ENCODE data around the gene PEX11G. TPM values are rescaled to one million over a fixed set of nuclear protein-coding genes. Genes with fewer than 3 reads are reported as not detected.
"Not testable (repeated sequence)": the region's sequence is repeated elsewhere in the genome, so short reads cannot be mapped to it uniquely, and the experiment has no call there.

The PEX11G gene
- total RNA-seq, 2 experiments from 2014 or later = 0.58 to 1.9 TPM

DNA sequence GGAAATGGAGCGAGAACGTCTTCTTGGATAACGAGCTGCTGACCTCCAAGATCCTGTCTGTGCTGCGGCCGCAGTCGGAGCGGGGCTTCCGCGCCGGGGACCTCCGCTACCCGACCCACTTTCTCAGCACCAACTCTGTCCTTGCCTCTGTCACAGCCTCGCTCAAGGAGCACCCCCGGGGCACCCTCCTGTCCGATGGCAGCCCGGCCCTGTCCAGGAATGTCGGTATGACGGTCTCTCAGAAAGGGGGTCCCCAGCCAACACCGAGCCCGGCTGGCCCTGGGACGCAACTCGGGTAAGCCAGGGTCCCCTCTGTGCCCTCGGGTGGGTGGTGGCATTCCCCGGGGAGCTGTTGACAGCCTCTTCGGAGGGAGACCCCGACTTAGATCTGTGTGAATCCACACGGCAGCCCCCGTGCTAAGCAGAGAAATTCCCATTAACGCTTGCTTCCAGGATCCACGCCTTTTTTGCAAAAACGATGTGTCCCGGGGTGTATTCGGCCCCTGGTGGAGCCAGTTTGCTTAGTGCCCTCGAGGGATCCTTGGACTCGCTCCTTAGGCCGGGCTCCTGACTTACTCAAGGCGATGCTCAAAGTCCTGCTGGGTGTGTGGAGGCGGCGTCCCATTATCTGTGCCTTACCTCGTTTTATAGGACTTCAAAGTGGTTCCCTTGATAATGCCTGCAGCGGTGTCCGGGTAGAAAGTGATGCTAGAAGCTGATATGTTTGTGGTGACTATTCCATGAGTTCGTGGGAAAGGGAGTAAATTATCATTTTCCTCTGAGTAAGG, 48.5 kb downstream of the PEX11G start:
- Mint-ChIP-seq H3K9me3 (ENCODE audit: low read depth) (no peaks in the 10 kb centered on the region), H3K4me1 (peaks cover 6% of the 10 kb centered on the region), H3K4me3 (no peak overlapping the region), H3K36me3 (peaks cover 34% of the 10 kb centered on the region), H3K27me3 (no peaks in the 10 kb centered on the region), H3K27ac (no peak overlapping the region)
- ATAC-seq = no peak
- no peak for DNase-seq
- CTCF ChIA-PET = no interaction called here

DNA sequence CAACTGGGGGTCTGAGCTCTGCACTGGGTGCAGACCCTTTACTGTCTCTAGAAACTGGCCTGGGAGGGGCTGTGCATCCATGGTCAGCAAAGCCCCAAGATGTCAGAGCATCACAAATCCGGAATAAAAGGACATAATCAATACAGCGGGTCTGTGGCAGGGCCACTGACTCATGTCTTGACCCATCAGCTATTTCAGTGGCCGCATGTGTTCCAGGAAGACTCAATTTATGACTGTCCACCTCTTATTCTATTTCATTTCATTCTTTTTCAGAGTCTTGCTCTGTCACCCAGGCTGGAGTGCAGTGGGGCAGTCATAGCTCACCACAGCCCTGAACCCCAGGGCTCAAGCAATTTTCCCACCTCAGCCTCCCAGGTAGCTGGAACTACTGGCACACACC, 53.2 kb downstream of the PEX11G start:
- H3K27me3 Mint-ChIP-seq = no peaks in the 10 kb centered on the region
- no peak for ATAC-seq
- peaks cover 7% of the 10 kb centered on the region for H3K36me3 Mint-ChIP-seq
- H3K9me3 Mint-ChIP-seq (ENCODE audit: low read depth) = no peaks in the 10 kb centered on the region
- DNase-seq = no peak
- peaks cover 11% of the 10 kb centered on the region for H3K4me1 Mint-ChIP-seq
- no peak overlapping the region for H3K27ac Mint-ChIP-seq
- CTCF ChIA-PET = no interaction called here
- H3K4me3 Mint-ChIP-seq = no peak overlapping the region

DNA sequence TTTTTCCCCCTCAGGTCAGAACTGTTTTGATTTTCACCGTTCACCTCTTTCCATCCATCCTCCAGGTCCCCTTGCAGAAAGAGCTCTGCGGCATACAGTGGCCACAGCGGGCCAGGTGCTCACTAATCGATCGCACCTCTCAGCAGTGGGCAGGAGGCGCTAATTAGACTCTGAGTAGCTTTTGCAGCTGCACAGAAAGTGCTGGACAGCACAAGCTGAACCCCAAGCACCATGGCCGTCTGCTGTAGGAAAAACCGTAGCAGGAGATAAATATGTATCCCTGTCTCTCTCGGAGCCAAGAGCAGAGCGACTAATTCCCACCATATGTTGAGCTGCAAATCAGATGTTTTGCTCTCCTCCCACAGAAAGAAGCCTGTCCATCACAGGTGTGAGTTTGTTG, 54.4 kb downstream of the PEX11G start:
- DNase-seq (no peak), ATAC-seq (no peak)
- no peak overlapping the region for H3K27ac Mint-ChIP-seq
- H3K36me3 Mint-ChIP-seq = peaks cover 6% of the 10 kb centered on the region
- H3K4me3 Mint-ChIP-seq = no peak overlapping the region
- H3K27me3 Mint-ChIP-seq = no peaks in the 10 kb centered on the region
- H3K9me3 Mint-ChIP-seq (ENCODE audit: low read depth) = no peaks in the 10 kb centered on the region
- CTCF ChIA-PET = interaction anchor here (0.5 to 1.3 kb wide), 2 partner anchors 80 to 191 kb away, joined by 3 to 4 read pairs; no protein-coding TSS in a partner anchor
- peaks cover 13% of the 10 kb centered on the region for H3K4me1 Mint-ChIP-seq

GRCh38 chr19:7433456-7433855, 55.4 kb downstream of the PEX11G start:
- not testable (repeated sequence) for ATAC-seq; H3K27me3 Mint-ChIP-seq; H3K27ac Mint-ChIP-seq; H3K4me3 Mint-ChIP-seq; DNase-seq; H3K36me3 Mint-ChIP-seq; H3K9me3 Mint-ChIP-seq (ENCODE audit: low read depth)
- H3K4me1 Mint-ChIP-seq = peaks cover 21% of the 10 kb centered on the region
- CTCF ChIA-PET = interaction anchor here (1.3 kb wide), 1 partner anchor 79 kb away, joined by 4 read pairs; no protein-coding TSS in a partner anchor

DNA sequence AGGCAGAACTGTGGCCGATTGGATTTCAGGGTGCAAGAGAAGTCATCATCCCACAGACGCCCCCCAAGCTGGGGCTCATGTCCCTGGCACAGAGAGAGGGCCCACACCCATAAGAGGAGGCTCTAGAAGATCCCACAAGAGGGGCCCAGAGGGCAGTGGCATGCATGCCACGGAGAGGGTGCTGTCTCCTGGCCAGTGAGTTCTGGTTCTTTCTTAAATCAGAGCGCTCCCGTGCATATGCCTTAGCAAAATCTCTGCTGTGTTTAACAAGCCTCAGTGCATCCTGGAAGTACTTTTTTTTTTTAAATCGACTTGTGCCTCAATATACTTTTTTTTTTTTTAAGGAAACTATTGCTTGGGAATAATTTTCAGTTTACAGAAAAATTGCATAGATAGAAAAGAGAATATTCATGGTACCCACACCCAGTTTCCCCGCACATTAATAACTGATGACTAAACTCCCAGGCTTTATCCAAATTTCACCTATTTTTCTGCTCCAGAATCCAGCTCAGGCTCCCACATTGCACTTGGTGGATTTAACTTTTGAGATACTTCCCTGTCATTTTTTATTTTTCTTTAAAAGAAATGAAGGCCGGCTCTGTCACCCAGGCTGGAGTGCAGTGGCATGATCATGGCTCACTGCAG, 59.1 kb downstream of the PEX11G start:
- CTCF ChIA-PET = no interaction called here
- no peak overlapping the region for H3K27ac Mint-ChIP-seq
- DNase-seq = no peak
- H3K4me1 Mint-ChIP-seq = peaks cover 38% of the 10 kb centered on the region
- no peak overlapping the region for H3K4me3 Mint-ChIP-seq
- no peaks in the 10 kb centered on the region for H3K9me3 Mint-ChIP-seq (ENCODE audit: low read depth)
- H3K27me3 Mint-ChIP-seq = no peaks in the 10 kb centered on the region
- no peak for ATAC-seq
- peaks cover 8% of the 10 kb centered on the region for H3K36me3 Mint-ChIP-seq

- Mint-ChIP-seq H3K36me3 (peaks cover 8% of the 10 kb centered on the region), H3K27ac (peak overlapping the region; percentile 86), H3K4me1 (peaks cover 38% of the 10 kb centered on the region), H3K4me3 (peak overlapping the region; percentile 63), H3K27me3 (no peaks in the 10 kb centered on the region), H3K9me3 (ENCODE audit: low read depth) (no peaks in the 10 kb centered on the region)
- peak; percentile 71 for ATAC-seq
- DNase-seq = peak; percentile 49
- CTCF ChIA-PET = interaction anchor here (1.3 kb wide), 1 partner anchor 327 kb away, joined by 3 read pairs; no protein-coding TSS in a partner anchor
Measured at GRCh38 chr19:7428651-7429113, 60.2 kb downstream of the PEX11G start.

GRCh38 chr19:7427944-7428343, 60.9 kb downstream of the PEX11G start:
- DNase-seq (no peak), ATAC-seq (no peak)
- H3K36me3 Mint-ChIP-seq = peaks cover 11% of the 10 kb centered on the region
- H3K27ac Mint-ChIP-seq = peak overlapping the region; percentile 86
- H3K27me3 Mint-ChIP-seq = no peaks in the 10 kb centered on the region
- CTCF ChIA-PET = interaction anchor here (1.3 kb wide), 1 partner anchor 326 kb away, joined by 3 read pairs; no protein-coding TSS in a partner anchor
- H3K4me1 Mint-ChIP-seq = peaks cover 38% of the 10 kb centered on the region
- no peaks in the 10 kb centered on the region for H3K9me3 Mint-ChIP-seq (ENCODE audit: low read depth)
- peak overlapping the region; percentile 63 for H3K4me3 Mint-ChIP-seq

GRCh38 chr19:7426986-7427385, 61.8 kb downstream of the PEX11G start:
- ATAC-seq = peak; percentile 68
- DNase-seq = peak; percentile 81
- peaks cover 16% of the 10 kb centered on the region for H3K36me3 Mint-ChIP-seq
- no peaks in the 10 kb centered on the region for H3K27me3 Mint-ChIP-seq
- peak overlapping the region; percentile 41 for H3K4me3 Mint-ChIP-seq
- peaks cover 36% of the 10 kb centered on the region for H3K4me1 Mint-ChIP-seq
- H3K27ac Mint-ChIP-seq = peak overlapping the region; percentile 86
- H3K9me3 Mint-ChIP-seq (ENCODE audit: low read depth) = no peaks in the 10 kb centered on the region
- CTCF ChIA-PET = interaction anchor here (1.1 to 1.3 kb wide), 2 partner anchors 37 to 325 kb away, joined by 3 read pairs; no protein-coding TSS in a partner anchor

Other genes with a start within 250 kb of the PEX11G start
- gene INSR, start 194.6 kb downstream of the PEX11G start, total RNA-seq = under 1 TPM; 0.20 to 0.63 TPM
- gene ARHGEF18, start 140.1 kb downstream of the PEX11G start, total RNA-seq = 10 to 100 TPM; 43.6 to 56.4 TPM
- 10 to 100 TPM in 1 of 2 experiments, 1 to 10 TPM in 1; 8.9 to 11.3 TPM for gene ZNF358, start 27.1 kb upstream of the PEX11G start, total RNA-seq
- 10 to 100 TPM; 15.8 to 20.7 TPM for gene MCOLN1, start 33.6 kb upstream of the PEX11G start, total RNA-seq
- gene PNPLA6, start 46.7 kb upstream of the PEX11G start, total RNA-seq = 100 to 1,000 TPM; 160 to 184 TPM
- gene CAMSAP3, start 106.8 kb upstream of the PEX11G start, total RNA-seq = under 1 TPM; 0.15 to 0.30 TPM
- 10 to 100 TPM; 43.7 to 51.5 TPM for gene XAB2, start 140.5 kb upstream of the PEX11G start, total RNA-seq
- gene PET100, start 140.8 kb upstream of the PEX11G start, total RNA-seq = 100 to 1,000 TPM; 132 to 163 TPM
- gene PCP2, start 144.7 kb upstream of the PEX11G start, total RNA-seq = under 1 TPM; 0.56 to 0.99 TPM
- 100 to 1,000 TPM; 132 to 158 TPM for gene STXBP2, start 148.1 kb upstream of the PEX11G start, total RNA-seq
- gene RETN, start 180.0 kb upstream of the PEX11G start, total RNA-seq = not detected
- not detected for gene MCEMP1, start 188.1 kb upstream of the PEX11G start, total RNA-seq
- gene TRAPPC5, start 191.8 kb upstream of the PEX11G start, total RNA-seq = 10 to 100 TPM; 80.1 to 91.0 TPM
- under 1 TPM in 1 of 2 experiments, not detected in 1; 0.23 TPM for gene FCER2, start 213.1 kb upstream of the PEX11G start, total RNA-seq
- gene CLEC4G, start 243.1 kb upstream of the PEX11G start, total RNA-seq = not detected

All from activated CD8-positive, alpha-beta memory T cell treated with anti-CD3 and anti-CD28 coated beads, Interleukin-2, amount 10 ng/mL, durations not matched to agents 7 days and 5 days (primary cell).